ENCODE measurements around the gene HOMER2. TPM values are rescaled to one million over a fixed set of nuclear protein-coding genes. Genes with fewer than 3 reads are reported as not detected.

The HOMER2 gene
- polyA plus RNA-seq, 3 donors = 0.92 to 2.4 (median 1.6) TPM

DNA sequence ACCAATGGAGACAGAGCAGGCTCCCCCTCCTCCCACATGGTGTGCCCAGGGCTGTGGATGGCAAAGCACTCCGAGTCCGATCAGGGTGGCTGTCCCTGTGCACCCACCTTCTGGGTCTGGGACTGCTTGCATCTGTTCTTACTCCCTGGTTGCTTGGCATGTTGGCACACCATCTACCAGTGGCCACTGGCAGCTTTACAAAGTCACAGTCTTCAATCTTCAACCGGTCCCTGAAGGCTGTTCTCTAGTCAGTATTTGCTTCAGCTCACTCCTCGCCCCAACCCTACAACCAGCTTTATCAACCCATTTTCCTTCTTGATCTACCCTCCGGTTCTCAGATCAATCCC, 14.8 kb downstream of the HOMER2 start:
- no peaks in the 10 kb centered on the region for H3K9me3 ChIP-seq (replicated peaks in 1 of 2; ENCODE audit: control insufficient read depth in 1 of 2, insufficient read depth in 1 of 2, low read length in 2 of 2)
- no peaks in the 10 kb centered on the region for H3K36me3 Mint-ChIP-seq
- H4K20me1 ChIP-seq (ENCODE audit: insufficient read depth, low read length) = no peaks in the 10 kb centered on the region
- H3K27ac ChIP-seq (ENCODE audit: low read depth in 1 of 2, low read length in 2 of 2) = no peak overlapping the region
- peaks cover 2% of the 10 kb centered on the region for H3K4me1 Mint-ChIP-seq
- H3K79me2 ChIP-seq (ENCODE audit: insufficient read depth, low read length) = no peaks in the 10 kb centered on the region
- no peak overlapping the region for H3K9ac ChIP-seq (ENCODE audit: insufficient read depth, low read length, poor library complexity, severe bottlenecking)
- TF ChIP-seq CTCF (IDR thresholded peaks at IDR 0.05) = no peak
- intact Hi-C loops (cut with micrococcal nuclease) = no loop called here
- no peak for DNase-seq
- H3K4me2 ChIP-seq (replicated peaks; ENCODE audit: extremely low read depth, low read length, poor library complexity, severe bottlenecking) = no peak overlapping the region
- H3K36me3 ChIP-seq (replicated peaks in 1 of 2; ENCODE audit: control insufficient read depth in 1 of 2, insufficient read depth in 2 of 2, low read length in 2 of 2) = no peaks in the 10 kb centered on the region
- H3K27me3 ChIP-seq (ENCODE audit: control insufficient read depth in 2 of 2, insufficient read depth in 2 of 2, low read length in 2 of 2) = no peaks in the 10 kb centered on the region
- H3K27ac Mint-ChIP-seq = peak overlapping the region in 1 of 7 donors; percentile 37
- peaks cover 1 to 4% (median 3%) of the 10 kb centered on the region in 3 donors for H3K27me3 Mint-ChIP-seq (ENCODE audit: low read depth in 3 of 3)
- peaks cover 0 to 2% (median 0%) of the 10 kb centered on the region in 7 donors for H3K9me3 Mint-ChIP-seq
- no peaks in the 10 kb centered on the region for H3K4me1 ChIP-seq (ENCODE audit: control insufficient read depth in 1 of 2, insufficient read depth in 2 of 2, low read length in 2 of 2)
- WGBS (ENCODE audit: insufficient coverage) = 93% methylated on average over 3 of the region's 5 CpGs
- no peak overlapping the region for H3K4me3 ChIP-seq (replicated peaks in 1 of 3; ENCODE audit: low read depth in 2 of 3, low read length in 3 of 3)
- H3K4me3 Mint-ChIP-seq = no peak overlapping the region
- H2AFZ ChIP-seq (ENCODE audit: insufficient read depth, low read depth, low read length, poor library complexity, severe bottlenecking) = no peak overlapping the region

DNA sequence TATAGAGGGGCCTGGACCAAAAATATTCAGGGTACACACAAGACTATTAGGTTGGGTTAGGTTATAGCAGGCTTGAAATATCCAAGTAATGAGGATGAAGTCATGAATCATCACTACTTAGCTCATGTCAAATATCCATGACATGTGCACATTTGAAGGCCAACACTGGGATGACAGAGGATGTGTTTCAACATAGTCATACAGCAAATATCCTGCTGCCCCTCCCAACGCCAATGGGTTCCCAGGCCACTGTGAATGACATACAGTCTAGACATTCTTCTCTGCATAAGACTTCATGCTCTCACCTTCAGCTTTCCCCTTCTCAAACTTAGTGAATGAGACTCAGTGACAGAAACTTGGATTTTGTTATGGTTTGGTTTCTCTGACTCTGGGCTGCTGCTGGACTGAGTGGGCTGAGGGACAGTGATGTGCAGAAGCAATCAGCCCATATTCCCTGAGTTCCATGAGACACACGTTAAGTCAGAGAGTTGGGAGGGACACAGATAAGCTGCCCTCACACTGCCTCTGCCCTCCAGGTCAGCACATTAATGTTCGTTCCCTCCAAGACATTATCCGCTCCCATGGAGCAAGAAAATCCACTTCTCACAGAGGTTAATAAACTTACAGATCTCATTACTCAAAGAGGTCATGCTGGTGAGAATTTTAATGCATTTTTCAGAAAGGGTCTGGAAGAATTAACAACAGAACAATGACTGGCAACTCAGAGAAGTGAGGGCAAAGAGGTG, 15.4 kb downstream of the HOMER2 start:
- peaks cover 1 to 4% (median 3%) of the 10 kb centered on the region in 3 donors for H3K27me3 Mint-ChIP-seq (ENCODE audit: low read depth in 3 of 3)
- no peak overlapping the region for H3K4me3 Mint-ChIP-seq
- WGBS (ENCODE audit: insufficient coverage) = 70% methylated on average over 2 of the region's 4 CpGs
- Histone ChIP-seq H3K27ac (ENCODE audit: low read depth in 1 of 2, low read length in 2 of 2) (no peak overlapping the region), H3K36me3 (replicated peaks in 1 of 2; ENCODE audit: control insufficient read depth in 1 of 2, insufficient read depth in 2 of 2, low read length in 2 of 2) (no peaks in the 10 kb centered on the region), H3K4me3 (replicated peaks in 1 of 3; ENCODE audit: low read depth in 2 of 3, low read length in 3 of 3) (no peak overlapping the region), H3K9me3 (replicated peaks in 1 of 2; ENCODE audit: control insufficient read depth in 1 of 2, insufficient read depth in 1 of 2, low read length in 2 of 2) (no peaks in the 10 kb centered on the region), H3K4me2 (replicated peaks; ENCODE audit: extremely low read depth, low read length, poor library complexity, severe bottlenecking) (no peak overlapping the region), H4K20me1 (ENCODE audit: insufficient read depth, low read length) (no peaks in the 10 kb centered on the region), H3K27me3 (ENCODE audit: control insufficient read depth in 2 of 2, insufficient read depth in 2 of 2, low read length in 2 of 2) (no peaks in the 10 kb centered on the region), H3K9ac (ENCODE audit: insufficient read depth, low read length, poor library complexity, severe bottlenecking) (no peak overlapping the region), H3K79me2 (ENCODE audit: insufficient read depth, low read length) (no peaks in the 10 kb centered on the region), H3K4me1 (ENCODE audit: control insufficient read depth in 1 of 2, insufficient read depth in 2 of 2, low read length in 2 of 2) (no peaks in the 10 kb centered on the region), H2AFZ (ENCODE audit: insufficient read depth, low read depth, low read length, poor library complexity, severe bottlenecking) (no peak overlapping the region)
- no peak for TF ChIP-seq CTCF (IDR thresholded peaks at IDR 0.05)
- intact Hi-C loops (cut with micrococcal nuclease) = no loop called here
- peak in 2 of 3 donors; percentile 18 to 19 for DNase-seq
- H3K36me3 Mint-ChIP-seq = no peaks in the 10 kb centered on the region
- H3K27ac Mint-ChIP-seq = peak overlapping the region in 1 of 7 donors; percentile 8
- peaks cover 2% of the 10 kb centered on the region for H3K4me1 Mint-ChIP-seq
- peaks cover 0 to 2% (median 0%) of the 10 kb centered on the region in 7 donors for H3K9me3 Mint-ChIP-seq

All from CD14-positive monocyte (primary cell).